Thoracic aorta (tissue), 2 donors: ENCODE results near the gene SNX8. TPM values are rescaled to one million over a fixed set of nuclear protein-coding genes. Genes with fewer than 3 reads are reported as not detected.

Experiments used
- ATAC-seq: fragments of 150-250 bp; one replicate; pipeline ENCODE4 v1.8.0; 2017; ENCODE audit warnings: low read depth; ENCODE audit not compliant: insufficient number of reproducible peaks, low FRiP score
- DNase-seq: peaks from one replicate; pipeline ENCODE4 v3.0.0-alpha.2; 2020; ENCODE audit warnings: low spot score
- H3K27ac ChIP-seq, 2 donors: fragments of 200-600 bp; sonication (generic); 1 replicate in 1 of 2; 2 replicates in 1 of 2; pipeline ENCODE4 v1.5.1; 2016; ENCODE audit warnings: mild to moderate bottlenecking in 2 of 2, moderate library complexity in 2 of 2
- H3K27me3 ChIP-seq: fragments of 200-600 bp; sonication (generic); replicated peaks from 2 replicates; pipeline ENCODE4 v1.6.0; 2016; ENCODE audit warnings: mild to moderate bottlenecking; ENCODE audit not compliant: insufficient read depth
- H3K36me3 ChIP-seq: fragments of 200-600 bp; sonication (generic); one replicate; pipeline ENCODE4 v1.5.1; 2016
- H3K4me1 ChIP-seq, 2 donors: fragments of 200-600 bp; sonication (generic); 1 replicate in 1 of 2; 2 replicates in 1 of 2; pipeline versions ENCODE4 v1.5.1 to v1.6.0; 2016; ENCODE audit warnings: low read depth in 2 of 2, mild to moderate bottlenecking in 1 of 2; ENCODE audit not compliant: control insufficient read depth in 1 of 2
- H3K4me3 ChIP-seq: fragments of 200-600 bp; sonication (generic); 2 replicates; pipeline ENCODE4 v1.5.1; 2016; ENCODE audit warnings: mild to moderate bottlenecking
- H3K9me3 ChIP-seq: fragments of 200-600 bp; sonication (generic); 2 replicates; pipeline ENCODE4 v1.5.1; 2016
- CTCF ChIP-seq: fragments of 200-600 bp; sonication (generic); IDR thresholded peaks from one replicate; pipeline ENCODE4 v1.5.1; 2019; ENCODE audit warnings: antibody characterized with exemption
- total RNA-seq, 2 donors: library from RNA; depleted of rRNA; stranded (reverse); fragments of >200 nt; gene quantifications; one replicate each; pipeline versions ENCODE4 v1.1.0 to v1.2.3, GENCODE V29; 2016

SNX8 gene
- total RNA-seq, 2 donors from 2014 or later = 6.5 to 29.6 TPM

GRCh38 chr7:2287745-2288144 is 26.5 kb downstream of the SNX8 start:
- no peaks in the 10 kb centered on the region for H3K36me3 ChIP-seq
- H3K27me3 ChIP-seq = no peaks in the 10 kb centered on the region
- no peaks in the 10 kb centered on the region for H3K4me1 ChIP-seq
- no peak for TF ChIP-seq CTCF
- no peak for DNase-seq
- no peak overlapping the region for H3K27ac ChIP-seq
- ATAC-seq = no peak
- no peak overlapping the region for H3K4me3 ChIP-seq
- no peaks in the 10 kb centered on the region for H3K9me3 ChIP-seq

GRCh38 chr7:2283074-2283473 is 31.2 kb downstream of the SNX8 start:
- no peak overlapping the region for H3K4me3 ChIP-seq
- no peaks in the 10 kb centered on the region for H3K9me3 ChIP-seq
- no peak for ATAC-seq
- H3K27ac ChIP-seq = no peak overlapping the region
- H3K27me3 ChIP-seq = no peaks in the 10 kb centered on the region
- no peak for DNase-seq
- no peak for TF ChIP-seq CTCF
- no peaks in the 10 kb centered on the region for H3K4me1 ChIP-seq
- H3K36me3 ChIP-seq = no peaks in the 10 kb centered on the region

GRCh38 chr7:2282185-2282751 is 32.0 kb downstream of the SNX8 start:
- TF ChIP-seq CTCF = no peak
- H3K9me3 ChIP-seq = no peaks in the 10 kb centered on the region
- H3K27ac ChIP-seq = no peak overlapping the region

GRCh38 chr7:2281541-2281940 is 32.7 kb downstream of the SNX8 start:
- H3K9me3 ChIP-seq = no peaks in the 10 kb centered on the region
- H3K4me3 ChIP-seq = no peak overlapping the region

More at GRCh38 chr7:2282185-2282751, 32.0 kb downstream of the SNX8 start:
- H3K4me1 ChIP-seq = no peaks in the 10 kb centered on the region
- no peak overlapping the region for H3K4me3 ChIP-seq
- DNase-seq (no peak), ATAC-seq (no peak)
- H3K27me3 ChIP-seq = no peaks in the 10 kb centered on the region
- H3K36me3 ChIP-seq = peaks cover under 1% of the 10 kb centered on the region

GRCh38 chr7:2280424-2280823 is 33.8 kb downstream of the SNX8 start:
- TF ChIP-seq CTCF = no peak
- Histone ChIP-seq H3K36me3 (peaks cover 4% of the 10 kb centered on the region), H3K4me3 (no peak overlapping the region), H3K9me3 (no peaks in the 10 kb centered on the region), H3K4me1 (no peaks in the 10 kb centered on the region), H3K27ac (no peak overlapping the region), H3K27me3 (no peaks in the 10 kb centered on the region)
- ATAC-seq = no peak
- DNase-seq = no peak

More at GRCh38 chr7:2281541-2281940, 32.7 kb downstream of the SNX8 start:
- H3K4me1 ChIP-seq = no peaks in the 10 kb centered on the region
- no peak overlapping the region for H3K27ac ChIP-seq
- peaks cover 4% of the 10 kb centered on the region for H3K36me3 ChIP-seq
- ATAC-seq = no peak
- no peak for TF ChIP-seq CTCF
- DNase-seq = no peak
- no peaks in the 10 kb centered on the region for H3K27me3 ChIP-seq
